Brain microvascular endothelial cell (primary cell): ENCODE measurements around the gene PGM2L1.
A peak's percentile ranks its signal among the peaks of the same experiment; 100 is the strongest.

Source experiments
- DNase-seq: peaks from one replicate; pipeline ENCODE4 v3.0.0-alpha.2; 2020
- H3K27ac ChIP-seq: fragments of 250-450 bp; sonication (Bioruptor Pico); 2 replicates; pipeline ENCODE4 v1.5.1; 2020; ENCODE audit warnings: mild to moderate bottlenecking, moderate library complexity
- H3K27me3 ChIP-seq: fragments of 250-450 bp; sonication (Bioruptor Pico); replicated peaks from 2 replicates; pipeline ENCODE4 v1.5.1; 2020; ENCODE audit warnings: mild to moderate bottlenecking
- H3K36me3 ChIP-seq: fragments of 250-450 bp; sonication (Bioruptor Pico); replicated peaks from 2 replicates; pipeline ENCODE4 v1.5.1; 2020; ENCODE audit warnings: mild to moderate bottlenecking
- H3K4me3 ChIP-seq: 2 replicates; pipeline ENCODE4 v1.5.1; 2011; ENCODE audit warnings: low read depth, mild to moderate bottlenecking, control low read depth, low read length, moderate library complexity
- in situ Hi-C: cut with HindIII; loops from 2 replicates; pipeline ENCODE4 v1.10.0; 2017; ENCODE audit warnings: low sequenced_read_pairs, low pct_ligation_motif_present
- TF ChIP-seq, protein P1 (sequence below): IDR thresholded peaks from 2 replicates; pipeline ENCODE4 v1.5.1; 2011; ENCODE audit warnings: low read depth, mild to moderate bottlenecking, moderate library complexity, low read length, control low read depth, inconsistent platforms; ENCODE audit errors: missing control alignments

PGM2L1 gene

DNA sequence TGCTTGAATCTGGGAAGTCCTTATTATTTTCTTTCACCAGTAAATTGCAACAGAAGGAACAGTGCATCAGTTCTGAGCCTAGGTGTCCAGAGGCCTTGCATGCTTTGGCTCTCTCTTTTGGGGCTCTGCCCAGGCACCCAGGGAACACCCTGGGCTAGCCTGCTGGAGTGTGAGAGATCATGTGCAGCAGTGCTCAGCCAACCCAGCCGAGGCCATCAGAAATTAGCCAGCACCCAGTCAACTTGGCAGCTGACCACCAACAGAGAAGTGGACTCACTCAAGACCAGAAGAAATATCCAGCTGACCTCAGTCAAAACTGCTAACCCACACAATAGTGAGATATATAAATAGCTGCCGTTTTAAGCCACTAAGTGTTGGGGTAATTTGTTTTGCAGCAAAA, 75.6 kb downstream of the PGM2L1 start:
- TF ChIP-seq, protein P1, sequence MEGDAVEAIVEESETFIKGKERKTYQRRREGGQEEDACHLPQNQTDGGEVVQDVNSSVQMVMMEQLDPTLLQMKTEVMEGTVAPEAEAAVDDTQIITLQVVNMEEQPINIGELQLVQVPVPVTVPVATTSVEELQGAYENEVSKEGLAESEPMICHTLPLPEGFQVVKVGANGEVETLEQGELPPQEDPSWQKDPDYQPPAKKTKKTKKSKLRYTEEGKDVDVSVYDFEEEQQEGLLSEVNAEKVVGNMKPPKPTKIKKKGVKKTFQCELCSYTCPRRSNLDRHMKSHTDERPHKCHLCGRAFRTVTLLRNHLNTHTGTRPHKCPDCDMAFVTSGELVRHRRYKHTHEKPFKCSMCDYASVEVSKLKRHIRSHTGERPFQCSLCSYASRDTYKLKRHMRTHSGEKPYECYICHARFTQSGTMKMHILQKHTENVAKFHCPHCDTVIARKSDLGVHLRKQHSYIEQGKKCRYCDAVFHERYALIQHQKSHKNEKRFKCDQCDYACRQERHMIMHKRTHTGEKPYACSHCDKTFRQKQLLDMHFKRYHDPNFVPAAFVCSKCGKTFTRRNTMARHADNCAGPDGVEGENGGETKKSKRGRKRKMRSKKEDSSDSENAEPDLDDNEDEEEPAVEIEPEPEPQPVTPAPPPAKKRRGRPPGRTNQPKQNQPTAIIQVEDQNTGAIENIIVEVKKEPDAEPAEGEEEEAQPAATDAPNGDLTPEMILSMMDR = no peak
- Histone ChIP-seq H3K27ac (no peak overlapping the region), H3K36me3 (no peaks in the 10 kb centered on the region), H3K27me3 (no peaks in the 10 kb centered on the region), H3K4me3 (no peak overlapping the region)
- in situ Hi-C loops = no loop called here
- no peak for DNase-seq

DNA sequence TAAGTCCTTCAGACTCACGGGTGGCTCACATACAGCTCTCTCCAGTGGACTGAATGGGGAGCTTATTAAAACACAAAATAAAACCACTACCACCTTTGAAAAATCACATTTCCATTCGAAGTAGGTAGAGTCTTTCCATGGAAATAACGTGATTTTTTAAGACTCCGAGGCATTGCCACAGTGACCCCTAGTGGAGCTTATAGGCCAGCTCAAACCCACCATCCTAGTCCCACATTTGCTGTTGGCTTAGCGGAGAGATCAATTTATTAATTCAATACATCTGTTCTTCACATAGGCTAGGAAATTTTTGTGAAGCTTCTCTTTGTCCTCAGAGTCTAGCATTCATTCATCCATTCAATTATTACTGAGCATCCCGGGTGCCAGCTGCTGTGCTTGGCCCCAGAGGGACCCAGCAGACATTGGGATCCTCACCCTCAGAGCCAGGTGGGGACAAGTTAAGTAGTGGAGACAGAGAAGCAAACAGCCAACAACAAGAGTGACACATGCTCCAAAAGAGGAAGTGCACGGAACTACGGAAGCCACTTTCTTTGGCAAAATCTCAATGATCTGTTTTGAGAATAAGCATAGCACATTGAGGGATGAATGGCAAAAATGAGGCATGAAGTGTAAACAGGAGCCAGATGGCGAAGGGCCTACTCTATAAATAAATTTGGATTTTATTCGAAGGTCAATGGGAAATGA, 76.6 kb downstream of the PGM2L1 start:
- no peak overlapping the region for H3K27ac ChIP-seq
- H3K27me3 ChIP-seq = no peaks in the 10 kb centered on the region
- H3K36me3 ChIP-seq = no peaks in the 10 kb centered on the region
- H3K4me3 ChIP-seq = no peak overlapping the region
- TF ChIP-seq, protein P1 = peak; percentile 84
- in situ Hi-C loops = no loop called here
- peak; percentile 49 for DNase-seq

DNA sequence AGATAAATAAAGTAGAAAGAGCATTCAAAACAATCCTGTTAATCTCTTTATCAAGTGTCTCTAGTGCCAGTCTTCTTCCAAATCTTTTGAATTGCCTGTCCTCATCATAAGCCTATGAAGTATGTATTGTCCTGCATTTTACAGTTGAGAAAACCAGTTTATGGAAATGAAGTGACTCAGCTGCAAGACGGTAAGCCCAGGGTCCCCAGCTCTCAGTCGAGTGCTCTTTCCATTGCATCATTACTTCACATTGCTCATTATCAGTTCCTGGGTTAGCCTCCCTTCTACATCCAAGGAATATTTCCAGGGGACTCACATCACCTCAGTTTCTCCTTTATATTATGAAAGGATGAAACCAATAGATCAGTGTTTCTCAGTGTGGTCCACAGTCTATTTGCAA, 77.7 kb downstream of the PGM2L1 start:
- no peak for DNase-seq
- Histone ChIP-seq H3K27ac (peak overlapping the region; percentile 10), H3K27me3 (no peaks in the 10 kb centered on the region), H3K4me3 (no peak overlapping the region), H3K36me3 (no peaks in the 10 kb centered on the region)
- TF ChIP-seq, protein P1 = no peak
- in situ Hi-C loops = no loop called here

DNA sequence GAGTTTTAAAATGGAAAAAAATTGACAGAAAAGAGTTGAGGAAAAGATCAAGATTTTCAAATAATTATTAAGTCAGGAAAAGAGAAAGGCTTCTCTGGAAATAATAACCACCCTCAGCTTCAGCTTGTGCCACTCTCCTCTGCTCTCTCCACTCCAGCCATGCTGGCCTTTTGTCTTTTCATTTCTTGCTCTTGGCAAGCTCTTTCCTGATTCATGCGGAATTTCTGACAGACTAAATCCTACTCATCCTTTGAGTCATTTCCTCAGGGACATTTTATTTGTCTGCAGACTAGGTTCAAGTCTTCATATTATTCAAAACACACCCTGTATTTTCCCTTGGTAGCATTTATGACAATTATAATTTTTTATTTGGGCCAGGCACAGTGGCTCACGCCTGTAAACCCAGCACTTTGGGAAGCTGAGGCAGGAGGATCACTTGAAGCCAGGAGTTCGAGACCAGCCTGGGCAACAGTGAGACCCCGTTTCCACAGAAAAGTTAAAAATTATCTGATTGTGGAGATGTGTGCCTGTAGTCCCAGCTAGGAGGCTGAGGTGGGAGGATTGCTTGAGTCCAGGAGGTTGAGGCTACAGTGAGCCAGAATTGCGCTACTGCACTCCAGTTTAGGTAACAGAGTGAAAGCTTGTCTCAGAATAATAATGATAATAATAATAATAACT, 79.0 kb downstream of the PGM2L1 start:
- H3K36me3 ChIP-seq = no peaks in the 10 kb centered on the region
- in situ Hi-C loops = no loop called here
- peak; percentile 87 for DNase-seq
- no peak overlapping the region for H3K4me3 ChIP-seq
- H3K27ac ChIP-seq = peak overlapping the region; percentile 90
- TF ChIP-seq, protein P1 = no peak
- H3K27me3 ChIP-seq = no peaks in the 10 kb centered on the region

DNA sequence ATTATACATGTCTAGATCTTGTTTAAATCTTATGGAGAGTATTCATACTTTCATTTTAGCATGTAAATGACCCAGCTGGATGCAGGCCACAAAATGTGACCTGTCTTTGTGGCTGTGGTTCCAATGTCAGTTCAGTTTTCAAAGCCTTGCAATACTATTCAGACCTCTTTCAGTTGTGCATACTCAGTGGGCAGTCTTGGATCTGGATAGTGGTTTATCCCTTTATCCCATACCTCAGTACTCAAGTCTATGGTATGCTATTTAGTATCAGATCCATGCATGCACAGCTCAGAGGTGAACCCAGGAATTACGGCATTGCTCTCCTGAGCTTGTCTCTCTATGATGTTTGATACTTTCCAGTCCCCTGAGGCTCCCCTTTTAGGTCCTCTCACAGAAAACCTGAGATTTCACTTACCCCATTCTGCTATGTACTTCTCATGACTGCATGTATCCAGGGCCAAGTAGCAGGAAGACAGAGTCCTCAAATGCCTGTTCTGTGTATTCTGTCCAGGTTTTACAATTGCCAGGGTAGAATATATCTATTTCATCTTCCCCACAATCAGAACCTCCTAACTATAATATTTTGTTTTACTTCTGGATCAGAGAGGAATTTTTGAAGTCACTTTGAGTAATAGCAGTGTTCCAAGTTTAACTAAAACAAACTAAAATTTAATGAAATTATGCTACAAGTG, 79.8 kb downstream of the PGM2L1 start:
- TF ChIP-seq, protein P1 = peak; percentile 40
- DNase-seq = peak; percentile 64
- Histone ChIP-seq H3K36me3 (no peaks in the 10 kb centered on the region), H3K4me3 (no peak overlapping the region), H3K27ac (peak overlapping the region; percentile 90), H3K27me3 (no peaks in the 10 kb centered on the region)
- in situ Hi-C loops = no loop called here
